ENCODE measurements around the gene CERS1.

The CERS1 gene

GRCh38 chr19:18895038-18895823, 727 bp downstream of the CERS1 start:
- ChIA-PET POLR2A (interaction anchor here (0.6 to 1.5 kb wide), 2 partner anchors 24 to 92 kb away, joined by 5 to 6 read pairs; partner anchors contain the start of genes COPE and DDX49), CTCF (interaction anchor here (0.6 to 2.3 kb wide), 8 partner anchors 9 to 250 kb away, joined by 3 to 13 read pairs (median 3); no protein-coding TSS in a partner anchor)
- TF ChIP-seq ZNF623 (tag by site-specific recombination; IDR thresholded peaks at IDR 0.05) = no peak
- TF ChIP-seq ZNF585B (tag by site-specific recombination; IDR thresholded peaks at IDR 0.05) = no peak
- TF ChIP-seq ZNF600 (tag by site-specific recombination; IDR thresholded peaks at IDR 0.05) = peak; percentile 30; the same call in 1 of the 2 replicates
- TF ChIP-seq EGR2 (tag by site-specific recombination; IDR thresholded peaks at IDR 0.05; ENCODE audit: low read depth) = peak; percentile 27; the same call in 1 of the 2 replicates
- no peak for TF ChIP-seq ZNF768 (tag by site-specific recombination; IDR thresholded peaks at IDR 0.05)
- 0 out of 2 replicates have a peak, but pooled peaks have one; percentile 31 for TF ChIP-seq ZBTB8A (tag by site-specific recombination; IDR thresholded peaks at IDR 0.05)
- no peak for TF ChIP-seq ZNF423 (tag by site-specific recombination; IDR thresholded peaks at IDR 0.05)
- TF ChIP-seq, protein P1, sequence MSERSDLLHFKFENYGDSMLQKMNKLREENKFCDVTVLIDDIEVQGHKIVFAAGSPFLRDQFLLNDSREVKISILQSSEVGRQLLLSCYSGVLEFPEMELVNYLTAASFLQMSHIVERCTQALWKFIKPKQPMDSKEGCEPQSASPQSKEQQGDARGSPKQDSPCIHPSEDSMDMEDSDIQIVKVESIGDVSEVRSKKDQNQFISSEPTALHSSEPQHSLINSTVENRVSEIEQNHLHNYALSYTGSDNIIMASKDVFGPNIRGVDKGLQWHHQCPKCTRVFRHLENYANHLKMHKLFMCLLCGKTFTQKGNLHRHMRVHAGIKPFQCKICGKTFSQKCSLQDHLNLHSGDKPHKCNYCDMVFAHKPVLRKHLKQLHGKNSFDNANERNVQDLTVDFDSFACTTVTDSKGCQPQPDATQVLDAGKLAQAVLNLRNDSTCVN (tag by site-specific recombination; optimal IDR thresholded peaks at IDR 0.05) = peak; percentile 68
- TF ChIP-seq, protein P2, sequence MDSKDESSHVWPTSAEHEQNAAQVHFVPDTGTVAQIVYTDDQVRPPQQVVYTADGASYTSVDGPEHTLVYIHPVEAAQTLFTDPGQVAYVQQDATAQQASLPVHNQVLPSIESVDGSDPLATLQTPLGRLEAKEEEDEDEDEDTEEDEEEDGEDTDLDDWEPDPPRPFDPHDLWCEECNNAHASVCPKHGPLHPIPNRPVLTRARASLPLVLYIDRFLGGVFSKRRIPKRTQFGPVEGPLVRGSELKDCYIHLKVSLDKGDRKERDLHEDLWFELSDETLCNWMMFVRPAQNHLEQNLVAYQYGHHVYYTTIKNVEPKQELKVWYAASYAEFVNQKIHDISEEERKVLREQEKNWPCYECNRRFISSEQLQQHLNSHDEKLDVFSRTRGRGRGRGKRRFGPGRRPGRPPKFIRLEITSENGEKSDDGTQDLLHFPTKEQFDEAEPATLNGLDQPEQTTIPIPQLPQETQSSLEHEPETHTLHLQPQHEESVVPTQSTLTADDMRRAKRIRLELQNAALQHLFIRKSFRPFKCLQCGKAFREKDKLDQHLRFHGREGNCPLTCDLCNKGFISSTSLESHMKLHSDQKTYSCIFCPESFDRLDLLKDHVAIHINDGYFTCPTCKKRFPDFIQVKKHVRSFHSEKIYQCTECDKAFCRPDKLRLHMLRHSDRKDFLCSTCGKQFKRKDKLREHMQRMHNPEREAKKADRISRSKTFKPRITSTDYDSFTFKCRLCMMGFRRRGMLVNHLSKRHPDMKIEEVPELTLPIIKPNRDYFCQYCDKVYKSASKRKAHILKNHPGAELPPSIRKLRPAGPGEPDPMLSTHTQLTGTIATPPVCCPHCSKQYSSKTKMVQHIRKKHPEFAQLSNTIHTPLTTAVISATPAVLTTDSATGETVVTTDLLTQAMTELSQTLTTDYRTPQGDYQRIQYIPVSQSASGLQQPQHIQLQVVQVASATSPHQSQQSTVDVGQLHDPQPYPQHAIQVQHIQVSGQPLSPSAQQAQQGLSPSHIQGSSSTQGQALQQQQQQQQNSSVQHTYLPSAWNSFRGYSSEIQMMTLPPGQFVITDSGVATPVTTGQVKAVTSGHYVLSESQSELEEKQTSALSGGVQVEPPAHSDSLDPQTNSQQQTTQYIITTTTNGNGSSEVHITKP (tag by site-specific recombination; IDR thresholded peaks at IDR 0.05) = peak; percentile 40; the same call in 1 of the 2 replicates
- peak; percentile 39; the same call in 1 of the 2 replicates for TF ChIP-seq GLIS2 (tag by site-specific recombination; IDR thresholded peaks at IDR 0.05)
- no peak for TF ChIP-seq ZNF391 (tag by site-specific recombination; IDR thresholded peaks at IDR 0.05; ENCODE audit: borderline replicate concordance, low read depth)
- TF ChIP-seq KLF9 (tag by site-specific recombination; IDR thresholded peaks at IDR 0.05; ENCODE audit: low read depth) = peak; percentile 60; the same call in 1 of the 2 replicates
- no peak for TF ChIP-seq KLF7 (tag by site-specific recombination; IDR thresholded peaks at IDR 0.05; ENCODE audit: borderline replicate concordance)
- TF ChIP-seq PRDM1 (tag by site-specific recombination; IDR thresholded peaks at IDR 0.05) = no peak
- TF ChIP-seq ZNF266 (tag by site-specific recombination; IDR thresholded peaks at IDR 0.05; ENCODE audit: low read depth) = no peak
- peak; percentile 48; the same call in 1 of the 2 replicates for TF ChIP-seq ZBTB20 (tag by site-specific recombination; IDR thresholded peaks at IDR 0.05)
- peak; percentile 80; the same call in 1 of the 2 replicates for TF ChIP-seq ZNF549 (tag by site-specific recombination; IDR thresholded peaks at IDR 0.05)
- no peak for TF ChIP-seq HOXA7 (CRISPR knock-in tag; IDR thresholded peaks at IDR 0.05; ENCODE audit: borderline replicate concordance)
- no peak for TF ChIP-seq ZNF302 (tag by site-specific recombination; IDR thresholded peaks at IDR 0.05; ENCODE audit: low read depth)
- no peak for TF ChIP-seq ZNF692 (tag by site-specific recombination; IDR thresholded peaks at IDR 0.05)
- TF ChIP-seq KLF8 (tag by site-specific recombination; IDR thresholded peaks at IDR 0.05) = peak; percentile 25; the same call in 1 of the 2 replicates
- peak; percentile 65 for TF ChIP-seq ZFHX2 (tag by site-specific recombination; conservative IDR thresholded peaks at IDR 0.05)
- TF ChIP-seq CTCF (tag by site-specific recombination; IDR thresholded peaks at IDR 0.05) = peak; percentile 58
- TF ChIP-seq ZNF529 (tag by site-specific recombination; IDR thresholded peaks at IDR 0.05; ENCODE audit: insufficient replicate concordance) = no peak
- no peak for TF ChIP-seq ZNF501 (tag by site-specific recombination; IDR thresholded peaks at IDR 0.05)
- peak; percentile 15; the same call in 1 of the 2 replicates for TF ChIP-seq GLIS1 (tag by site-specific recombination; IDR thresholded peaks at IDR 0.05)
- no peak for TF ChIP-seq SCRT2 (tag by site-specific recombination; IDR thresholded peaks at IDR 0.05)

More at GRCh38 chr19:18895038-18895823, 727 bp downstream of the CERS1 start:
- no peaks in the 10 kb centered on the region for H3K9me3 ChIP-seq (ENCODE audit: control insufficient read depth, insufficient read depth, low read depth, low read length)
- peak overlapping the region; percentile 50 for H3K4me3 ChIP-seq (ENCODE audit: low read depth, low read length)
- H3K4me1 ChIP-seq (ENCODE audit: control insufficient read depth, insufficient read depth, low read length) = no peaks in the 10 kb centered on the region; the same call in 1 of the 2 replicates
- H3K27ac ChIP-seq (ENCODE audit: extremely low read depth, low read depth, low read length) = peak overlapping the region; percentile 69; the same call in 1 of the 2 replicates
- H3K36me3 ChIP-seq (ENCODE audit: control insufficient read depth in 2 of 2, insufficient read depth in 1 of 2, low read length in 2 of 2) = peaks cover 0 to 26% of the 10 kb centered on the region in 2 experiments; a peak in 2 of 3 replicates

Data from HEK293 (cell line).